MG63 (cell line): ENCODE data around the gene ZNF181. TPM values are rescaled to one million over a fixed set of nuclear protein-coding genes. Genes with fewer than 3 reads are reported as not detected.
"Not testable (repeated sequence)": the region's sequence is repeated elsewhere in the genome, so short reads cannot be mapped to it uniquely, and the experiment has no call there.

Source experiments
- DNase-seq: peaks from one replicate; pipeline ENCODE4 v3.0.0-alpha.2; 2020
- H3K27me3 ChIP-seq: fragments of 250-450 bp; sonication (Bioruptor Pico); 2 replicates; pipeline ENCODE4 v1.5.1; 2020; ENCODE audit warnings: mild to moderate bottlenecking, moderate library complexity
- H3K36me3 ChIP-seq: fragments of 250-450 bp; sonication (Bioruptor Pico); 2 replicates; pipeline ENCODE4 v1.5.1; 2020; ENCODE audit warnings: mild to moderate bottlenecking, moderate library complexity
- H3K4me3 ChIP-seq: fragments of 250-450 bp; sonication (Bioruptor Pico); 2 replicates; pipeline ENCODE4 v1.5.1; 2020; ENCODE audit warnings: mild to moderate bottlenecking, moderate library complexity
- H3K9me3 ChIP-seq: fragments of 250-450 bp; sonication (Bioruptor Pico); 2 replicates; pipeline ENCODE4 v1.5.1; 2020; ENCODE audit warnings: mild to moderate bottlenecking, moderate library complexity
- total RNA-seq: library from RNA; depleted of rRNA; stranded (reverse); fragments of >200 nt; shearing (Covaris generic); gene quantifications from 2 replicates; pipeline ENCODE4 v1.2.3, GENCODE V29; 2014; ENCODE audit warnings: low replicate concordance; rRNA removed

The ZNF181 gene
- total RNA-seq, result 17.2 and 24.2 TPM in 2 replicates

DNA sequence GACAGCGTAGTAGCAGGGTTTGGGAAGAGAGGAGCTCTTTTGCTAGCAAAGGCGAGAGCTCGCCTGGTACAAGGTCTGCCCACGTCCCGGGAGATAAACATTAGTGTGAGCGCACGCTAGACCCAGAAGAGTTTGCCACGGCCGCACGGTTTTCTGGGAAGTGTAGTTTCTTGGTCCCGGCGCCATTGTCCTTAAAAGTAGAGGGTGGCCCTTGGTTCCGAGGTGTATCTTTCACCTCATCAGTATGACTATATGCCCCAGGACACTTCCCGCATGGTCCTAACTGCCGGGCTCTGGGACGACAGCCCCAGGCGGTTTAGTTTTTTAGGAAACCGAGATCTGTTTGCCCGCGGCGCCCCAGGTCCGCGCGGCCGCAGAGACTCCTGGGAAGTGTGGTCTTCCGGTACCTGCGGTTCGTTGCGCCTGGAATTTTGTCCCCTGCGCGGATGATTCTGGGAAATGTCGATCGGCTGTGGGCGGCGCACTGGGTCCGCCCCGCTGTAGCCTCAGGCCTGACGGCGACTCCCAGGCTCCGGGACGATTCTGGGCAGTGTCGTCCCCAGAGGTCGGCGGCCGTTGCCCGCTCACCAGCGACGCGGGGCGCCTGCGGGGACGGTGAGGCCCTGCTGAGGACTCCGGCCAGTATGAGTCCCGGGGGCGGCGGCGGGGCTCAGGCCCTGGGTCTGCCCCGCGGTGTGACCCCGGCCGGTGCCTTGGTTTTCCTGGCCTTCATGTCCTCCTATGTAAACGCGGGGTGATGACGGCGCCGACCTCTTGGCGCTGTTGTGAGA lies at the start of gene ZNF181:
TSS of gene ZNF181 (plus strand) at position 498 of the 791 bp plus-strand sequence. CDS start 795 bp downstream, outside the sequence.
- DNase-seq, result peak; percentile 89
- Histone ChIP-seq H3K4me3 (peak within 1 kb of the TSS; percentile 85), H3K27me3 (no peaks in the 10 kb centered on the region), H3K9me3 (peaks cover 3% of the 10 kb centered on the region), H3K36me3 (peaks cover 35% of the 10 kb centered on the region)

DNA sequence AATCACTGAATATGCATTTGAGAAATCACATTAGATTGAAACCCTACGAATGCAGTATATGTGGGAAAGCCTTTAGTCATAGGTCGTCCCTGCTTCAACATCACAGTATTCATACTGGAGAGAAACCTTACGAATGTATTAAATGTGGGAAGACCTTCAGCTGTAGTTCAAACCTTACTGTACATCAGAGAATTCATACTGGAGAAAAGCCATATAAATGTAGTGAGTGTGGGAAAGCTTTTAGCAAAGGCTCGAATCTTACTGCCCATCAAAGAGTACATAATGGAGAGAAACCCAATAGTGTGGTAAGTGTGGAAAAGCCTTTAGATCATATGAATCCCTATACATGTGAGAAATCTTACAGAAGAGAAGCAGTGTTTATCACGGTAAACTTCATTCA lies 48.8 kb upstream of the ZNF181 start:
- Histone ChIP-seq H3K36me3 (peaks cover 24% of the 10 kb centered on the region), H3K9me3 (peaks cover 37% of the 10 kb centered on the region)
- H3K4me3 ChIP-seq, DNase-seq, H3K27me3 ChIP-seq: not testable (repeated sequence)

DNA sequence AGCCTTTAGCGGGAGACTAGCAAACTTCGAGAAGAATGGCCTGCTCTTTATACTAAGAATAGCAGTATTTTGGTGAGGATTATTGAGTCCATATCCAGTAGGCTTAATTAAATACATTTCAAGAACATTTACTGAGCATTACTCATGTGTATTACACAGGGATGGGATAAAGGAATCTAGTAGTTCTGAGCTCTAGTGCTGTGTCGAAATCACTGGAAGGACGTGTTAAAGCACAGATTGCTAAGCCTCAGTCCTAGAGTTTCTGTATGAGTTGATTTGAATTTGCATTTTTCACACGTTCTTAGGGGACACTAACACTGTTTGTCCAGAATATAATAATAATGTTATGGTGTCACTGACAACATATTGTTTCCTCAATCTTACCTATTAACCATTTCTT lies 47.6 kb upstream of the ZNF181 start:
- DNase-seq, result no peak
- Histone ChIP-seq H3K9me3 (peaks cover 35% of the 10 kb centered on the region), H3K36me3 (peaks cover 24% of the 10 kb centered on the region), H3K4me3 (no peak overlapping the region), H3K27me3 (no peaks in the 10 kb centered on the region)

DNA sequence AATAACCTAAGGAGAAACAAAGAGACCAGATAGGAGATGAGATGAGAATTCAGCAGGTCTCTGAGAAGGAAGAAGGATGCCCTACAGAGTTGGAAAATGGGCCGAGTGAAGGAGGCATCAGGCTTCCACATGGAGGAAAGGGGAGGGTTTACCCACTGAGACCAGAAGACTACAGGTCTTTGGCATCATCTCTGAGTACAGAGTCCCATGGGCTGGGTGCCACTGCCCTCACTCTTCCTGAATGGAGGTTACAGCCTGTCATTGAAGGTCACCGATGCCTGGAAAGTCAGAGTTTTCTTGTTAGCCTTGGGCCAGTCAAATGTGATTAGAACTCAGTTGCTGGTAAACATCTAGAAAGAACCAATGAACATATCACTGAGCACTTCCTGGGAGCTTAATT lies 46.7 kb upstream of the ZNF181 start:
- no peak for DNase-seq
- H3K9me3 ChIP-seq, result peaks cover 29% of the 10 kb centered on the region
- peaks cover 18% of the 10 kb centered on the region for H3K36me3 ChIP-seq
- H3K27me3 ChIP-seq, result no peaks in the 10 kb centered on the region
- no peak overlapping the region for H3K4me3 ChIP-seq

DNA sequence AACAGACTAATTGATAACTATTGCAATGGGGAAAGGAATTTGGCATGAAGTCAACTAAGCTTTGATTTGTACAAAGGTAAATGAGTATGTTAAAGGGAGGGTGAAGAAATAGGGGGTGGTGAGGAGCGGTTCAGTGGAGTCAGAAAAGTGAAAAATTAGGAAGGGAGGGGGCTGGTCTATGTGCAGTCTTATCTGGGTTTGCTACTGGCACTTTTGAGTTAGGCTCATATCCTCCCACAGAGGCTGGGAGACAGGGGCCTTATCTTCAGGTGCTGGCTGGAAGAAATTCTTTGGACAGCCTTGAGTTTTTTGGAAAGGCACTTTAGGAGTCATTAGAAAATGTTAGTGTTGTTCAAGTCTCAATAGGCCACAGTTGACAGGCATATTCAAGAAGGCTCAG lies 45.5 kb upstream of the ZNF181 start:
- H3K9me3 ChIP-seq, result peaks cover 22% of the 10 kb centered on the region
- H3K36me3 ChIP-seq, result peaks cover 9% of the 10 kb centered on the region
- H3K4me3 ChIP-seq, result no peak overlapping the region
- H3K27me3 ChIP-seq, result no peaks in the 10 kb centered on the region
- no peak for DNase-seq

DNA sequence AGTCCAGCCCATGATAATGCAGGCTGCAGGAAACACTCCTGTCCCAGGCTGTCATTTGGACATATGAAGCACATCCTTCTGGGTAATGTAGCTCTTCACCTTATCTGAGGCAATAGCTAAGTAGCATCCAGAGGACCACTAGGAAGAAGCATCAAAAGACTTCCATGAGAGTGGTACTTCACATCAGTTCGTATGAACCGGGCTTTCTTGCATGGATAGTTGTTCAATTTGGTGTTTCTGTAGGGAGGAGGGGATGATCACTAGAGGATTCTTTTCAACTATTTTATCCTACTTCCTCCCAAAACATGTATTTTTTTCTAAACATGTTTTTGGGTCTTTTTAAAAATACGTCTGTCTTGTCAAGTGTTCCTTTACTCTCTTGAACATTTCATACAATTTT lies 43.7 kb upstream of the ZNF181 start:
- no peak overlapping the region for H3K4me3 ChIP-seq
- no peak for DNase-seq
- H3K9me3 ChIP-seq, result peaks cover 7% of the 10 kb centered on the region; the same call in 1 of the 2 replicates
- no peaks in the 10 kb centered on the region for H3K27me3 ChIP-seq
- no peaks in the 10 kb centered on the region for H3K36me3 ChIP-seq

DNA sequence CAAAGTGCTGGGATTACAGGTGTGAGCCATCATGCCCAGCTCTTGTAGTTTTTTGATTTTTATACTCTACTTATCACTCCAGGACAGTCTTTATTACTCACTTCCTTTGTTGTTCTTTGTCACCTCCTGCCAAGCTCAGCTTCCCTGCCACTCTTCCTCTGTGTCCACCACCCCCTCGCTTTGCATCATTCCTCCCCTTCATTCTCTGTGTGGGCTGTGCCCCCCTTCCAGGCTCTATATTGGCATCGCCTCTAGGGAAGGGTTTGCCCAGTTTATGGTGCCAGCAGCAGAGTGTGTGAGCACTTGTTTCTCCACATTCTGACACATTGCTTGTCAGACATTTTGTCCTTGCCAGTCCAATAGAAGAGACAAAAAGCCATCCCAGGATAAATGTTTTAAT lies 41.5 kb upstream of the ZNF181 start:
- no peaks in the 10 kb centered on the region for H3K36me3 ChIP-seq
- peak; percentile 61 for DNase-seq
- no peaks in the 10 kb centered on the region for H3K27me3 ChIP-seq
- no peak overlapping the region for H3K4me3 ChIP-seq
- H3K9me3 ChIP-seq, result no peaks in the 10 kb centered on the region

DNA sequence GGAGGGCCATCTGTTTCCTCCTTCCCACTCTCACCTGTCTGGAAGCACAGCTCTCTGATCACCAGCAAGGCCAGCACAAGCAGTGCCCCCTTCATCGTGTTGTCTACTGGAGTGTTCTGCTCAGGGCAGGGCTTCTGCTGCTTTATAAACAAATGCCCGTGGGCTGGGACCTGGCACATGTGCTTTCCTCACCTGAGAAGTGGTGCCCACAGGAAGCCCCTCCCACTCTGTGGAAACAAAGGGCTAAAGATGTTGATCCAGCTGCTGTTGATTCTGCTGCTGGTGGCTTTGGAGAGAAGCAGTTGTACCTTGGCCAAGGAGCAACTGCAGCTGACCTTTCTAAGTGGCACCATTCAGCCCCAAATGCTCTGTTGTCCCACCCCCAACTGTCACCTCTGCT lies 26.4 kb upstream of the ZNF181 start:
- Histone ChIP-seq H3K4me3 (no peak overlapping the region), H3K27me3 (no peaks in the 10 kb centered on the region), H3K9me3 (peaks cover 4% of the 10 kb centered on the region), H3K36me3 (no peaks in the 10 kb centered on the region)
- DNase-seq, result no peak

DNA sequence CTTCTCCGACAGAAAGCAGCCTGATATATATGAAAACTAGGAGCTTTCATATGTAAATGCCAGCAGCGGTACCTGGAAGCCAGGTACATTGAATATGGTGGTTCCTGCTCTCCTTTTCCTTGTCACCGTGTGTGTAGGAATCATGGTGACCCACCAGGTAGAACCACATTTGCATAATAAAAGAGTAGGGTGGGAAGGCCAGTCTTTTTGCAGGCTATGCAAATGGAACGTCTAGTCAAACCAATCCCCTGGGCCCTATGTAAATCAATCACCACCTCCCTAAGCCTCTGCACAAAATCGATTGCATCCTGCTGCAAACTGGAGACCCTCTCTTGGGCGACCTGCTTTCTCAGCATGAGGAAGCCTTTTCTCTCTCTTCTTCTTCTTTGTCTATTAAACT lies 22.2 kb upstream of the ZNF181 start:
- DNase-seq, result no peak
- Histone ChIP-seq H3K27me3 (no peaks in the 10 kb centered on the region), H3K36me3 (no peaks in the 10 kb centered on the region), H3K9me3 (peaks cover 13% of the 10 kb centered on the region), H3K4me3 (no peak overlapping the region)

DNA sequence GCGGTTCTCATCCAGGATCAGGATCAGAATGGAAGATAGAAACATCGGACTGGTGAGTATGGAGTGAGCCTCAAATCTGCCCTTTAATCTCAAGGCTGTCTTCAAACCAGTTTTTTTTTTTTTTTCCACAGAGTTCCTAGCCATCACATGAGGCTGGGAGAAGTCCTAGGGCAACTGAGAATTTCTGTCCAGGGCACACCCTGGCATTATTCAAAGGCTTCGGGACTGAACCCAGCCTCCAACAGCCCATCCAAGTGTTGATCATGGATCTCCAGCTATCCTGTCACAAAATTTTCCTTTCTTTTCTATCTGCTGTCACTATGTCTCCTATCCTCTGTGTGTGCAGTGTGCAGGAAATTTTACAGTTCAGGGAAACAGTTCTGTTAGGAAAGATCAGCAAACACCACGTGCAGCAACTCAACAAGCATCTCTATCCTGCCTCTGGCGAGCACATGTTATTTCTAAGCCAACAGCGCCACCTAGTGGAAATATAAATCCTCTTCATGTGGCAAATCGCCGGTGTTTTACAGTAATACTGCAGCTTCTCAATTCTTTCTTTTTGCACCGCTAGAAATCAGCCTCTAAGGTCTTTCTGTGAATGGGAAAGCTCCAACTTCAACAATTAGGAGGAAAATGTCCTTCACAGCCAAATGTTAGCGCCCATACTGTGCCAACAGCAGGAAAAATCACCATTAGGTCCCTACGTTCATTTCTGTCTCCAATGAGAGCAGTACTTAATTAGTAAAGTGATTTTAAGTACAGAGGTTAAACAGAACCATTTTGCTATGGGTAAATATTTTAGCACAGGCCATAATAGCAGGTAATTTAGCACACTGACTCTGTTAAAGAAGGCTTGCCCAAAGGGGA lies 21.4 kb upstream of the ZNF181 start:
- Histone ChIP-seq H3K4me3 (no peak overlapping the region), H3K36me3 (no peaks in the 10 kb centered on the region), H3K27me3 (no peaks in the 10 kb centered on the region), H3K9me3 (peaks cover 11% of the 10 kb centered on the region)
- DNase-seq, result peak; percentile 36

DNA sequence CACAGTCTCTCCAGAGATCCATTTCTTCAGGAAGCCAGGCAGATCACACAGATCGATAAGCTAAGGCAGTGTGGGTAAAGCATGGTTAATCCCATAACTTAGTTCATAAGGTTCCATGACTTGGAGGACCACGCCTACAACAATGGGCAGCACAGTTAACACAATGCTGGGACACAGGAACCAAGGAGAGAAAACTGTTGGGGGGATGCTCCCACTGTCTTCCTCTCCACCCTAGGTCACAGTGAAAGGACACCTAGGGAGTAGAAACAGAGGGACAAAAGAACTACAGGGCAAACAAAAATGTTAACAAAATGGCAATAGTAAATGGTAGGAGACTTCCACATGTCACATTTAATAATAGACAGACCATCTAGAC lies 20.8 kb upstream of the ZNF181 start:
- Histone ChIP-seq H3K9me3 (peaks cover 11% of the 10 kb centered on the region), H3K27me3 (no peaks in the 10 kb centered on the region), H3K4me3 (no peak overlapping the region), H3K36me3 (no peaks in the 10 kb centered on the region)
- DNase-seq, result no peak

DNA sequence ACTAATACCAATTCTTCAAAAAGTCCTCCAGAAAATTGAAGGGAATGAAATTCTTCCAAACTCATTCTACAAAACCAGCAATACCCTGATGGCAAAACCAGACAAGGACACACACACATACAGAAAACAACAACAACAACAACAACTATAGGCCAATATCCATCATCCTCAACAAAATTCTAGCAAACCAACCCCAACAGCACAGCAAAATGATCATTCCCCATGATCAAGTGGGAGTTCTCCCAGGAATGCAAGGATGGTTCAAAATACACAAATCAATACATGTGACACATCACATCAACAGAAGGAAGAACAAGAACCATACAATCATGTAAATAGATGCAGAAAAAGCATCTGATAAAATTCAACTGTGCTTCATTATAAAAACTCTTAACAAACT lies 18.7 kb upstream of the ZNF181 start:
- Histone ChIP-seq H3K36me3 (no peaks in the 10 kb centered on the region), H3K4me3 (no peak overlapping the region), H3K9me3 (peaks cover 11% of the 10 kb centered on the region), H3K27me3 (no peaks in the 10 kb centered on the region)
- DNase-seq, result no peak

DNA sequence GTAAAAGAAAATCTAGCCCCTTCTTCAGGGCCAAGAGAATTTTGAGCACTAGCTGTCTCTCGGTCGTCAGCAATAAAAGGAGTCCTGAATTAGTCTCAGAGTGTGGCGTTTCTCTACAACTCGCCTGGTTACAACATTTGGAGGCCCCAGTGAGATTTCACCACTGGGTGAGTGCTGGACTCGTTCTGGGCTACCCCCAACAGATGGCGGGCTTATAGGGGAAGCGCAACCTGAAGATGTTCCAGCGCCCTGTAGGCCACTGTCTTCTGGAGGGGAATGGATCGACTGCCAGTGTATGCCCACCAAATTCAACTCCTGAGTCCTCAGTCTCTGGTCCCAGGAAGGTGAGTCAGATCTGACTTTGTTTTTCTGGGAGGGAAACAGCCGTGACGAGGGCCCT lies 11.7 kb upstream of the ZNF181 start:
- Histone ChIP-seq H3K9me3 (no peaks in the 10 kb centered on the region; the same call in 1 of the 2 replicates), H3K27me3 (no peaks in the 10 kb centered on the region; the same call in none of the 2 replicates), H3K36me3 (no peaks in the 10 kb centered on the region), H3K4me3 (no peak overlapping the region)
- no peak for DNase-seq

DNA sequence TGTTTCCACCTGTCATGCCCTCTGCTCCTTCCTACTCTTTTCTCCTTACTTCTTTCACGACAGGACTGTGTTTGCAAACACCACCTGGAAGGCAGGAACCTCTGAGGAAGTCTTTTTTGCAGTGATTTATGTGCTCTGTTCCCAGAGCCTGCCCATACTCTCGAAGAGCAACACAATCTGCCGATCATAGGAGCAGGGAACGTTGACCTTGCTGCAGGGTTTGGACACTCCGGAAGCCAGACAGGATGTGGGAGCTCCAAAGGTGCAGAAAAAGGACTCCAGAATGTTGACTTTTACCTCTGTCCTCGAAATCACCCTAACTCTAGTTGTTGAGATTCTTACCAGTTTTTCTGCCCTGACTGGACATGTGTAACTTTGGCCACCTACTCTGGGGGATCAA lies 8.6 kb upstream of the ZNF181 start:
- H3K9me3 ChIP-seq, result no peaks in the 10 kb centered on the region
- no peaks in the 10 kb centered on the region for H3K36me3 ChIP-seq
- H3K4me3 ChIP-seq, result no peak overlapping the region
- DNase-seq, result no peak
- H3K27me3 ChIP-seq, result peaks cover 4% of the 10 kb centered on the region

DNA sequence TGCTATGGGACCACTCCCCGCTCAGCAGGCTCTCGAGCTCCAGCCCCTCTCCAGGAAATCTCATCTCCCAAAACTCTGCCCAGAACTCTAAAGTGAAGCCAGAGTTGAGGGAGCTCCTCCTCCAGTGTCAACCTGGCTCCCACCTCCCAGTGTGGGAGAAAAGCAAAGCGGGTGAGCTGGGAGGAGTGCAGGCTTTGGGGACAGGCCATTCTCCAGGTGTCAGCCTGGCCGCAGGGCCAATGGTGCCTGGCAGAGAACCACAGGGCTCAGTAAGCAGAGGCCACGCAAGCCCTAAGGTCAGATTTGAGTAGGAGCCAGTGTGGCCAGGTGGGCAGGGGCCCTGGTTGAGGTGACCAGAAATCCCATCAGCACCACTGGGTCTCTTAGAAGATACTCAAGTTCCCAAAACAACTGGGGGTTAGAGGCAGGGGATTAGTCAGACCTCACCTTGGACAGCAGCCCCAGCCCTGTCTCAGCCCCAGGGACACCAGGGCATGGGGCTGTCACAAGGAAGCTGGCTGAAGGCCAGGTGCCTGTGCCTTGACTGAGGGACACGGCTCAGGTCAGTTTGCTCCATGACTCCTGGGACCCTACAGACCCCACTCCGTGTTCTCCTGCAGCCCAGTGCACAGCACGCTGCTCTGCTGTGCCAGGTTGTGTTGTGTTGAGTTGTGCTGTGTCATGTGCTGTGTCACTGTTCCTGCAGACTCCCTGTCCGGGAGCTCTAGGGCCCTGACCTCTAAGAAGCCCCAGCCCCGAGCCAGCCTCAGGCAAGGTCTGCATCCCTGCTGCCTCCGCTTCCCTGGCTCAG lies 2.8 kb upstream of the ZNF181 start:
- Histone ChIP-seq H3K4me3 (no peak overlapping the region), H3K9me3 (no peaks in the 10 kb centered on the region; the same call in 1 of the 2 replicates)
- no peak for DNase-seq

DNA sequence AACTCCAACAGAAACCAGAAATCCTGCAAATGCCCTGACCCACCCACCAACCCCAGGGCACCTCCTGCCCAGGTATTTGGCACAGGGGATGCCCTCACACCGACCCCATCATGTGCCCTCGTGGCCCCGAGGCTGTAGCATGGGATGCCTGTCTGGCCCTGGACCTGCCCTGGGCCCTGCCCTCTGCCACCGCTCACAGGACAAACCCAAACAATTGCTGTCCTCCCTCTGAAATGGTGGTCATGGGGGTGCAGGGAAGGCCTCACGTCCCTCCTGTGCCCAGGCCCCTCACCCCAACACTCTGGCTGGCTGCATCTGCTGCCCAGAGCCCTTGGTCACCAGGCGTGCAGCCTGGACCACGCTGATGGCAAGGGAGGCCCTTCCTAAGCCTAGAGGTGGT lies 2.1 kb upstream of the ZNF181 start:
- Histone ChIP-seq H3K27me3 (peaks cover 4% of the 10 kb centered on the region; the same call in 1 of the 2 replicates), H3K9me3 (peaks cover 3% of the 10 kb centered on the region), H3K36me3 (peaks cover 18% of the 10 kb centered on the region), H3K4me3 (no peak overlapping the region)
- no peak for DNase-seq

More for the DNA sequence above, 2.8 kb upstream of the ZNF181 start:
- peaks cover 4% of the 10 kb centered on the region; the same call in 1 of the 2 replicates for H3K27me3 ChIP-seq
- H3K36me3 ChIP-seq, result peaks cover 12% of the 10 kb centered on the region
